Colonic mucosa (tissue), 4 donors: Measurements from ENCODE around the gene KAT2A. TPM values are rescaled to one million over a fixed set of nuclear protein-coding genes. Genes with fewer than 3 reads are reported as not detected.

ENCODE experiments used
- DNase-seq: peaks from one replicate; pipeline ENCODE4 v3.0.0-alpha.2; 2020
- H3K27ac ChIP-seq: fragments of 200-600 bp; one replicate; pipeline ENCODE4 v1.8.0; 2021
- H3K27me3 ChIP-seq: fragments of 200-600 bp; one replicate; pipeline ENCODE4 v1.8.0; 2021
- H3K36me3 ChIP-seq: fragments of 200-600 bp; one replicate; pipeline ENCODE4 v1.8.0; 2021
- H3K4me1 ChIP-seq: fragments of 200-600 bp; one replicate; pipeline ENCODE4 v1.8.0; 2021; ENCODE audit warnings: mild to moderate bottlenecking
- H3K4me3 ChIP-seq: fragments of 200-600 bp; one replicate; pipeline ENCODE4 v1.8.0; 2021
- H3K9ac ChIP-seq, 2 donors: one replicate each; pipeline ENCODE4 v1.7.0; 2013; ENCODE audit warnings: control low read depth in 2 of 2, low read depth in 2 of 2, low read length in 2 of 2
- H3K9me3 ChIP-seq: fragments of 200-600 bp; one replicate; pipeline ENCODE4 v1.8.0; 2021
- CTCF ChIP-seq: fragments of 200-600 bp; IDR thresholded peaks from one replicate; pipeline ENCODE4 v1.8.0; 2022; ENCODE audit warnings: antibody characterized with exemption, mild to moderate bottlenecking
- intact Hi-C: fragments of 100-400 bp; cut with DNase I; formaldehyde crosslinking; loops from one replicate; pipeline ENCODE4 v1.14.1; 2022
- total RNA-seq, 2 donors: library from RNA; stranded (reverse); fragmentation: NEBNext Ultra II Directional in 1 of 2; extraction: Animal tissue kit (Norgen Biotek cat#: 25700) in 1 of 2; gene quantifications; one replicate each; pipeline ENCODE4 v1.2.1, GENCODE V29; 2021
- donor health status: healthy.
- donor health status: DM: no; HTN: no; CAD: no.
- donor health status: DM: no; HTN: no; CAD: no.

KAT2A gene
- total RNA-seq, 2 donors from 2014 or later: 16.9 to 59.8 TPM

DNA sequence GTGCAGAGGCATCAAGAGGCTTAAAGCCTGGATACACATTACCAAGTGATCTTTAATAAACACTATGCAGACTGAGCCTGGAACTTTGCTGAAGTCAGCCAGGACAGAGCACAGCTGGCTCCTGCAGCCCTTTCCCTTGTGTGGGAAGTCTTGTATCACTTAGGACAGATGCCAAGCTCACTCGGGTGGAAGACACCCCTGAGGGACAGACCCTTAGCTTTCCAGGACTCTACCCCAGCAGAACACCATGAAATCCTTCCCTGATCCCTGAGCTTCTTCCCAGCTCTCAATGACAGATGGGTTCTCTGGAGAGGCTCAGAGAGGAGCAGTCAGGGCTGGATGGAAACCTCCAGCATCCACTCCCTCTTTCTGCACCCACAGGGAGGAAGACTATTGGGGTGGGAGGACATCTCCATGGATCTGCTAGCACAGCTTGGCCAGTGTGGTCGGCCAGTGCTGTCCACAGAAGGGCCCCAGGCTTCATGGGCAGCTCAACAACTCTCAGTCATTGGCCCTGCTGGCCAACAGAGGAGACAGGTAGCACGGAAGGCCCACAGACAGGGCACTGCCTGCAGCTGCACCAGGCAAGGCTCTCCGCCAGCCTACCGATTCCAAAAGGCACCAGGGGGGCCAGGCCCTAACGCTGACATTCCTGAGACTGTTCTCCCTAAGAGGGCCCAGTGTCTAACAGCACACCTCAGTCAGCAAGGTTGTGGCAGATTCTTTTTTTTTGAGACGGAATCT, 17.8 kb upstream of the KAT2A start:
- Histone ChIP-seq H3K9ac (no peak overlapping the region), H3K27ac (peak overlapping the region; percentile 37), H3K4me3 (no peak overlapping the region), H3K4me1 (peaks cover 29% of the 10 kb centered on the region), H3K36me3 (peaks cover 4% of the 10 kb centered on the region), H3K27me3 (no peaks in the 10 kb centered on the region), H3K9me3 (no peaks in the 10 kb centered on the region)
- intact Hi-C loops: no loop called here
- DNase-seq: no peak
- TF ChIP-seq CTCF: no peak

DNA sequence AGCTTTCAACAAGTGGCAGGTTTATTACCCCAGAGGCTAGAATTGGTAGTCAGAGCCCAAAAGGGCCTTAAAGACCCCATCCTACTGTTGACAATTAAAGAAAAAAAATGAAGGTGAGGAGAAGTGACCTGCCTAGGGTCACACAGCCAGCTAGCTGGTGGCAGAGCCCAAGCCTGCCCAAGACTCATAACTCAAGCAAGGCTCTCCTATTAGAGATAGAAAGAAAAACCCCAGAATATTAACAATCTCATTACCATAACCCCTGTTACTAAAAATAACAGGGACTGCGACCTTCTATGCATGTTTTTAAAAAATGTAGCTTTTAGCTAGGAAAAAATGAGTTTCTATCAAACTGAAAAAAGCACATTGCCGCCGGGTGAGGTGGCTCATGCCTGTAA, 15.5 kb upstream of the KAT2A start:
- no peak for TF ChIP-seq CTCF
- Histone ChIP-seq H3K27ac (peak overlapping the region; percentile 78), H3K4me3 (no peak overlapping the region), H3K36me3 (peaks cover 2% of the 10 kb centered on the region), H3K9me3 (no peaks in the 10 kb centered on the region), H3K4me1 (peaks cover 48% of the 10 kb centered on the region), H3K9ac (peak overlapping the region in 1 of 2 donors; percentile 75), H3K27me3 (no peaks in the 10 kb centered on the region)
- DNase-seq: no peak
- intact Hi-C loops: no loop called here

GRCh38 chr17:42135664-42136653, 14.8 kb upstream of the KAT2A start:
- TF ChIP-seq CTCF: no peak
- peak; percentile 92 for DNase-seq
- Histone ChIP-seq H3K4me3 (no peak overlapping the region), H3K27ac (peak overlapping the region; percentile 78), H3K27me3 (no peaks in the 10 kb centered on the region), H3K9me3 (no peaks in the 10 kb centered on the region), H3K36me3 (no peaks in the 10 kb centered on the region), H3K4me1 (peaks cover 48% of the 10 kb centered on the region), H3K9ac (peak overlapping the region in 1 of 2 donors; percentile 75)
- intact Hi-C loops: no loop called here

DNA sequence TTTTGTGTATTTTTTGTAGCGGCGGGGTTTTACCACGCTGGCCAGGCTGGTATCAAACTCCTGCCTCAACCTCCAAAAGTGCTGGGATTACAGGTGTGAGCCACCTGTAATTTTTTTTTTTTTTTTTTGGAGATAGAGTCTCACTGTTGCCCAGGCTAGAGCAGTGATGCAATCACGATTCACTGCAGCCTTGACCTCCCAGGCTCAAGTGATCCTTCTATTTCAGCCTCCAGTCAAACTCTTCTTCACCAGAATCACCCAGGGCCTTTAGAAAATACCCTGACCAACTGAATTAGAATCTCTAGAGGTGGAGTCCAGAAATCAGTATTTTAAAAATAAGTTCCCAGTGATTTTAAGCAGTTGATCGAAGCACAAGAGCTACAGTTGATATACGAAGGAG, 14.0 kb upstream of the KAT2A start:
- no peaks in the 10 kb centered on the region for H3K27me3 ChIP-seq
- H3K9me3 ChIP-seq: no peaks in the 10 kb centered on the region
- intact Hi-C loops: no loop called here
- no peak for TF ChIP-seq CTCF
- H3K4me1 ChIP-seq: peaks cover 48% of the 10 kb centered on the region
- H3K9ac ChIP-seq: peak overlapping the region in 1 of 2 donors; percentile 75
- H3K36me3 ChIP-seq: no peaks in the 10 kb centered on the region
- H3K27ac ChIP-seq: peak overlapping the region; percentile 78
- H3K4me3 ChIP-seq: no peak overlapping the region
- no peak for DNase-seq

- H3K27me3 ChIP-seq: no peaks in the 10 kb centered on the region
- peak overlapping the region; percentile 78 for H3K27ac ChIP-seq
- no peak overlapping the region for H3K4me3 ChIP-seq
- no peaks in the 10 kb centered on the region for H3K9me3 ChIP-seq
- intact Hi-C loops: no loop called here
- H3K4me1 ChIP-seq: peaks cover 47% of the 10 kb centered on the region
- peak overlapping the region in 1 of 2 donors; percentile 72 for H3K9ac ChIP-seq
- no peak for DNase-seq
- peaks cover 15% of the 10 kb centered on the region for H3K36me3 ChIP-seq
- TF ChIP-seq CTCF: no peak
Measured at GRCh38 chr17:42133461-42134041, 12.4 kb upstream of the KAT2A start.
